ENCODE measurements around the gene HPS1. TPM values are rescaled to one million over a fixed set of nuclear protein-coding genes. Genes with fewer than 3 reads are reported as not detected.

Gene HPS1
- total and polyA plus RNA-seq, 2 experiments from 2014 or later: 21.4 to 51.2 TPM

DNA sequence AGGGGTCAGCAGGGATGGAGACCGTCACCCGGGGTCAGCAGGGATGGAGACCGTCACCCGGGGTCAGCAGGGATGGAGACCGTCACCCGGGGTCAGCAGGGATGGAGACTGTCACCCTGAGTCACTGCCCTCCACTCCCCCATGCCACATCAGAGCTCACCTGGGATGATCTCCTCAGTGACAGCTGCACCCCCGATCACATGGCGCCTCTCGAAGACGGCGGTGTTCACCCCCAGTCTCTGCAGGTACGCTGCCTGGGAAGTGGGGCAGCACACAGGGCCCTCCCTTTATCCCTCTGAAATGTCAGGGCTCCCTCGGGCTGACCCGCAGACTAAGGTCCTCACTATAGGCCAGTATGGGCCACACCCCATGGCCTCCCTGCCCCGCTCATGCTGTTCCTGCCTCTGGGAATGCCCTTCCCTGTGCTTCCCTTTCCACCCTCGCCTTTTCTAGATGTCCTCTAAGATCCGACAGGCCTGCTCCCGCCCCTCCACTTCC is 38.9 kb downstream of the HPS1 start:
- ATAC-seq (no peak), DNase-seq (ENCODE audit: low spot score) (no peak)
- H3K4me3 ChIP-seq: no peak overlapping the region
- H3K36me3 ChIP-seq (ENCODE audit: insufficient read depth): no peaks in the 10 kb centered on the region
- H3K27ac ChIP-seq (ENCODE audit: low read depth): no peak overlapping the region
- Mint-ChIP-seq H3K27me3 (ENCODE audit: insufficient read depth, low read depth, poor library complexity) (peaks cover 4% of the 10 kb centered on the region), H3K4me1 (peaks cover 8% of the 10 kb centered on the region), H3K36me3 (ENCODE audit: low read depth) (no peaks in the 10 kb centered on the region; the same call in 2 of the 3 replicates), H3K4me3 (no peak overlapping the region), H3K9me3 (no peaks in the 10 kb centered on the region), H3K27ac (no peak overlapping the region)
- no peak overlapping the region for H2AFZ ChIP-seq
- TF ChIP-seq STAT1 (IDR thresholded peaks at IDR 0.05; ENCODE audit: unreplicated experiment) (no peak), EZH2 (IDR thresholded peaks at IDR 0.05; ENCODE audit: low read depth, unreplicated experiment) (no peak), EZH2phosphoT487 (IDR thresholded peaks at IDR 0.05; ENCODE audit: unreplicated experiment) (no peak), JUNB (IDR thresholded peaks at IDR 0.05; ENCODE audit: unreplicated experiment) (no peak), ZNF331 (CRISPR knock-in tag; IDR thresholded peaks at IDR 0.05; ENCODE audit: low read depth) (no peak), POLR2AphosphoS5 (IDR thresholded peaks at IDR 0.05; ENCODE audit: low read depth) (no peak), ZNF114 (CRISPR knock-in tag; IDR thresholded peaks at IDR 0.05) (no peak), NANOG (IDR thresholded peaks at IDR 0.05; ENCODE audit: borderline replicate concordance) (no peak)
- TF ChIP-seq, protein P1, sequence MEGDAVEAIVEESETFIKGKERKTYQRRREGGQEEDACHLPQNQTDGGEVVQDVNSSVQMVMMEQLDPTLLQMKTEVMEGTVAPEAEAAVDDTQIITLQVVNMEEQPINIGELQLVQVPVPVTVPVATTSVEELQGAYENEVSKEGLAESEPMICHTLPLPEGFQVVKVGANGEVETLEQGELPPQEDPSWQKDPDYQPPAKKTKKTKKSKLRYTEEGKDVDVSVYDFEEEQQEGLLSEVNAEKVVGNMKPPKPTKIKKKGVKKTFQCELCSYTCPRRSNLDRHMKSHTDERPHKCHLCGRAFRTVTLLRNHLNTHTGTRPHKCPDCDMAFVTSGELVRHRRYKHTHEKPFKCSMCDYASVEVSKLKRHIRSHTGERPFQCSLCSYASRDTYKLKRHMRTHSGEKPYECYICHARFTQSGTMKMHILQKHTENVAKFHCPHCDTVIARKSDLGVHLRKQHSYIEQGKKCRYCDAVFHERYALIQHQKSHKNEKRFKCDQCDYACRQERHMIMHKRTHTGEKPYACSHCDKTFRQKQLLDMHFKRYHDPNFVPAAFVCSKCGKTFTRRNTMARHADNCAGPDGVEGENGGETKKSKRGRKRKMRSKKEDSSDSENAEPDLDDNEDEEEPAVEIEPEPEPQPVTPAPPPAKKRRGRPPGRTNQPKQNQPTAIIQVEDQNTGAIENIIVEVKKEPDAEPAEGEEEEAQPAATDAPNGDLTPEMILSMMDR (conservative IDR thresholded peaks at IDR 0.05; ENCODE audit: low read depth in 2 of 2): no peak
- TF ChIP-seq, protein P2, sequence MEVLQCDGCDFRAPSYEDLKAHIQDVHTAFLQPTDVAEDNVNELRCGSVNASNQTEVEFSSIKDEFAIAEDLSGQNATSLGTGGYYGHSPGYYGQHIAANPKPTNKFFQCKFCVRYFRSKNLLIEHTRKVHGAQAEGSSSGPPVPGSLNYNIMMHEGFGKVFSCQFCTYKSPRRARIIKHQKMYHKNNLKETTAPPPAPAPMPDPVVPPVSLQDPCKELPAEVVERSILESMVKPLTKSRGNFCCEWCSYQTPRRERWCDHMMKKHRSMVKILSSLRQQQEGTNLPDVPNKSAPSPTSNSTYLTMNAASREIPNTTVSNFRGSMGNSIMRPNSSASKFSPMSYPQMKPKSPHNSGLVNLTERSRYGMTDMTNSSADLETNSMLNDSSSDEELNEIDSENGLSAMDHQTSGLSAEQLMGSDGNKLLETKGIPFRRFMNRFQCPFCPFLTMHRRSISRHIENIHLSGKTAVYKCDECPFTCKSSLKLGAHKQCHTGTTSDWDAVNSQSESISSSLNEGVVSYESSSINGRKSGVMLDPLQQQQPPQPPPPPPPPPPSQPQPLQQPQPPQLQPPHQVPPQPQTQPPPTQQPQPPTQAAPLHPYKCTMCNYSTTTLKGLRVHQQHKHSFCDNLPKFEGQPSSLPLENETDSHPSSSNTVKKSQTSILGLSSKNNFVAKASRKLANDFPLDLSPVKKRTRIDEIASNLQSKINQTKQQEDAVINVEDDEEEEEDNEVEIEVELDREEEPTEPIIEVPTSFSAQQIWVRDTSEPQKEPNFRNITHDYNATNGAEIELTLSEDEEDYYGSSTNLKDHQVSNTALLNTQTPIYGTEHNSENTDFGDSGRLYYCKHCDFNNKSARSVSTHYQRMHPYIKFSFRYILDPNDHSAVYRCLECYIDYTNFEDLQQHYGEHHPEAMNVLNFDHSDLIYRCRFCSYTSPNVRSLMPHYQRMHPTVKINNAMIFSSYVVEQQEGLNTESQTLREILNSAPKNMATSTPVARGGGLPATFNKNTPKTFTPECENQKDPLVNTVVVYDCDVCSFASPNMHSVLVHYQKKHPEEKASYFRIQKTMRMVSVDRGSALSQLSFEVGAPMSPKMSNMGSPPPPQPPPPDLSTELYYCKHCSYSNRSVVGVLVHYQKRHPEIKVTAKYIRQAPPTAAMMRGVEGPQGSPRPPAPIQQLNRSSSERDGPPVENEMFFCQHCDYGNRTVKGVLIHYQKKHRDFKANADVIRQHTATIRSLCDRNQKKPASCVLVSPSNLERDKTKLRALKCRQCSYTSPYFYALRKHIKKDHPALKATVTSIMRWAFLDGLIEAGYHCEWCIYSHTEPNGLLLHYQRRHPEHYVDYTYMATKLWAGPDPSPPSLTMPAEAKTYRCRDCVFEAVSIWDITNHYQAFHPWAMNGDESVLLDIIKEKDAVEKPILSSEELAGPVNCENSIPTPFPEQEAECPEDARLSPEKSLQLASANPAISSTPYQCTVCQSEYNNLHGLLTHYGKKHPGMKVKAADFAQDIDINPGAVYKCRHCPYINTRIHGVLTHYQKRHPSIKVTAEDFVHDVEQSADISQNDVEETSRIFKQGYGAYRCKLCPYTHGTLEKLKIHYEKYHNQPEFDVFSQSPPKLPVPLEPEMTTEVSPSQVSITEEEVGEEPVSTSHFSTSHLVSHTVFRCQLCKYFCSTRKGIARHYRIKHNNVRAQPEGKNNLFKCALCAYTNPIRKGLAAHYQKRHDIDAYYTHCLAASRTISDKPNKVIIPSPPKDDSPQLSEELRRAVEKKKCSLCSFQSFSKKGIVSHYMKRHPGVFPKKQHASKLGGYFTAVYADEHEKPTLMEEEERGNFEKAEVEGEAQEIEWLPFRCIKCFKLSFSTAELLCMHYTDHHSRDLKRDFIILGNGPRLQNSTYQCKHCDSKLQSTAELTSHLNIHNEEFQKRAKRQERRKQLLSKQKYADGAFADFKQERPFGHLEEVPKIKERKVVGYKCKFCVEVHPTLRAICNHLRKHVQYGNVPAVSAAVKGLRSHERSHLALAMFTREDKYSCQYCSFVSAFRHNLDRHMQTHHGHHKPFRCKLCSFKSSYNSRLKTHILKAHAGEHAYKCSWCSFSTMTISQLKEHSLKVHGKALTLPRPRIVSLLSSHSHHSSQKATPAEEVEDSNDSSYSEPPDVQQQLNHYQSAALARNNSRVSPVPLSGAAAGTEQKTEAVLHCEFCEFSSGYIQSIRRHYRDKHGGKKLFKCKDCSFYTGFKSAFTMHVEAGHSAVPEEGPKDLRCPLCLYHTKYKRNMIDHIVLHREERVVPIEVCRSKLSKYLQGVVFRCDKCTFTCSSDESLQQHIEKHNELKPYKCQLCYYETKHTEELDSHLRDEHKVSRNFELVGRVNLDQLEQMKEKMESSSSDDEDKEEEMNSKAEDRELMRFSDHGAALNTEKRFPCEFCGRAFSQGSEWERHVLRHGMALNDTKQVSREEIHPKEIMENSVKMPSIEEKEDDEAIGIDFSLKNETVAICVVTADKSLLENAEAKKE (CRISPR knock-in tag; IDR thresholded peaks at IDR 0.05): no peak
- TF ChIP-seq, protein P3, sequence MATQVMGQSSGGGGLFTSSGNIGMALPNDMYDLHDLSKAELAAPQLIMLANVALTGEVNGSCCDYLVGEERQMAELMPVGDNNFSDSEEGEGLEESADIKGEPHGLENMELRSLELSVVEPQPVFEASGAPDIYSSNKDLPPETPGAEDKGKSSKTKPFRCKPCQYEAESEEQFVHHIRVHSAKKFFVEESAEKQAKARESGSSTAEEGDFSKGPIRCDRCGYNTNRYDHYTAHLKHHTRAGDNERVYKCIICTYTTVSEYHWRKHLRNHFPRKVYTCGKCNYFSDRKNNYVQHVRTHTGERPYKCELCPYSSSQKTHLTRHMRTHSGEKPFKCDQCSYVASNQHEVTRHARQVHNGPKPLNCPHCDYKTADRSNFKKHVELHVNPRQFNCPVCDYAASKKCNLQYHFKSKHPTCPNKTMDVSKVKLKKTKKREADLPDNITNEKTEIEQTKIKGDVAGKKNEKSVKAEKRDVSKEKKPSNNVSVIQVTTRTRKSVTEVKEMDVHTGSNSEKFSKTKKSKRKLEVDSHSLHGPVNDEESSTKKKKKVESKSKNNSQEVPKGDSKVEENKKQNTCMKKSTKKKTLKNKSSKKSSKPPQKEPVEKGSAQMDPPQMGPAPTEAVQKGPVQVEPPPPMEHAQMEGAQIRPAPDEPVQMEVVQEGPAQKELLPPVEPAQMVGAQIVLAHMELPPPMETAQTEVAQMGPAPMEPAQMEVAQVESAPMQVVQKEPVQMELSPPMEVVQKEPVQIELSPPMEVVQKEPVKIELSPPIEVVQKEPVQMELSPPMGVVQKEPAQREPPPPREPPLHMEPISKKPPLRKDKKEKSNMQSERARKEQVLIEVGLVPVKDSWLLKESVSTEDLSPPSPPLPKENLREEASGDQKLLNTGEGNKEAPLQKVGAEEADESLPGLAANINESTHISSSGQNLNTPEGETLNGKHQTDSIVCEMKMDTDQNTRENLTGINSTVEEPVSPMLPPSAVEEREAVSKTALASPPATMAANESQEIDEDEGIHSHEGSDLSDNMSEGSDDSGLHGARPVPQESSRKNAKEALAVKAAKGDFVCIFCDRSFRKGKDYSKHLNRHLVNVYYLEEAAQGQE (IDR thresholded peaks at IDR 0.05; ENCODE audit: unreplicated experiment): no peak
- no peak overlapping the region for H3K4me2 ChIP-seq
- no peaks in the 10 kb centered on the region for H4K20me1 ChIP-seq (replicated peaks; ENCODE audit: insufficient read depth)
- no peaks in the 10 kb centered on the region for H3K79me2 ChIP-seq (replicated peaks; ENCODE audit: insufficient read depth)
- H3K27me3 ChIP-seq (ENCODE audit: insufficient read depth): no peaks in the 10 kb centered on the region
- no peaks in the 10 kb centered on the region for H3F3A ChIP-seq (replicated peaks; ENCODE audit: low read depth)
- H3K4me1 ChIP-seq (ENCODE audit: insufficient read depth): no peaks in the 10 kb centered on the region
- H3K9me2 ChIP-seq (ENCODE audit: insufficient read depth): peaks cover 8% of the 10 kb centered on the region; the same call in 1 of the 2 replicates
